Pancreas (tissue), 10 donors: Measurements from ENCODE around the gene SUCO. TPM values are rescaled to one million over a fixed set of nuclear protein-coding genes. Genes with fewer than 3 reads are reported as not detected.
"Not testable (repeated sequence)": the region's sequence is repeated elsewhere in the genome, so short reads cannot be mapped to it uniquely, and the experiment has no call there.

Experiments
- ATAC-seq, 4 donors: fragments of 200-7000 bp; cut with Tn5 transposase; one replicate each; pipeline versions ENCODE4 v1.8.0 to v1.9.1; 2020; ENCODE audit warnings: mild to moderate bottlenecking in 4 of 4, moderate library complexity in 4 of 4
- DNase-seq, 6 donors: peaks; one replicate each; pipeline ENCODE4 v3.0.0-alpha.2; 2020
- FAIRE-seq: peaks from 2 replicates; lab custom pipeline; 2012; peaks lifted over from hg19 to GRCh38; lab: Jason Lieb, UNC
- H3K27ac ChIP-seq, 4 donors: fragments of 200-600 bp; sonication (generic); 1 replicate in 3 of 4; 2 replicates in 1 of 4; pipeline versions ENCODE4 v1.5.0 to v1.8.0; 2020
- H3K27me3 ChIP-seq, 4 donors: fragments of 200-600 bp; one replicate each; pipeline ENCODE4 v1.8.0; 2021
- H3K36me3 ChIP-seq, 3 donors: fragments of 200-600 bp; sonication (generic) in 1 of 3; one replicate each; pipeline versions ENCODE4 v1.5.0 to v1.8.0; 2020 to 2021
- H3K4me1 ChIP-seq, 3 donors: fragments of 200-600 bp; one replicate each; pipeline ENCODE4 v1.8.0; 2021
- H3K4me3 ChIP-seq, 4 donors: fragments of 200-600 bp; sonication (generic) in 2 of 4; one replicate each; pipeline versions ENCODE4 v1.5.0 to v1.8.0; 2020 to 2021
- H3K9me3 ChIP-seq, 4 donors: fragments of 200-600 bp; one replicate each; pipeline ENCODE4 v1.8.0; 2021
- CTCF ChIP-seq, 4 donors: fragments of 200-600 bp; sonication (generic) in 3 of 4; IDR thresholded peaks; one replicate each; pipeline versions ENCODE4 v1.5.0 to v1.8.0; 2021; ENCODE audit warnings: antibody characterized with exemption in 4 of 4
- WGBS, 2 donors: extraction: QIAGEN DNeasy Blood & Tissue Kit; methylation state at CpG; one replicate each; pipeline ENCODE4 v1.1.7; 2013; 5-methylcytosine and 5-hydroxymethylcytosine counted together
- intact Hi-C, 3 donors: fragments of 100-400 bp; cut with DNase I; formaldehyde crosslinking; loops; one replicate each; pipeline versions ENCODE4 v1.11.1 to v1.14.2; 2022
- polyA plus RNA-seq, 2 donors: library from polyadenylated mRNA; stranded (reverse); fragments of 200-250 nt; gene quantifications; one replicate each; pipeline ENCODE4 v1.2.3, GENCODE V29; 2013
- total RNA-seq, 6 donors: library from RNA; stranded (reverse); fragmentation: NEBNext Ultra II Directional in 4 of 6; extraction: Animal tissue kit (Norgen Biotek cat#: 25700) in 4 of 6; gene quantifications; one replicate each; pipeline versions ENCODE4 v1.2.1 to v1.2.4, GENCODE V29; 2021 to 2023
- donor health status: healthy with polysubstance abuse.
- donor health status: DM: no; HTN: no; CAD: no; lungs with moderate emphysema.
- donor health status: DM: no; HTN: no; CAD: no.
- donor health status: control.
- donor health status: control.
- donor health status: Bipolar disorder and iron deficiency.
- donor health status: DM: yes; HTN: yes; CAD: no.
- donor health status: DM: no; HTN: no; CAD: no.
- donor health status: DM: no; HTN: no; CAD: no.
- donor health status: DM: yes; HTN: yes; CAD: no.

SUCO gene
- total and polyA plus RNA-seq, 8 donors: 16.6 to 79.8 (median 31.5) TPM

- no peak for ATAC-seq
- Histone ChIP-seq H3K9me3 (no peaks in the 10 kb centered on the region), H3K36me3 (no peaks in the 10 kb centered on the region), H3K4me1 (peaks cover 0 to 13% (median 8%) of the 10 kb centered on the region in 3 donors), H3K27me3 (no peaks in the 10 kb centered on the region), H3K27ac (no peak overlapping the region), H3K4me3 (no peak overlapping the region)
- TF ChIP-seq CTCF (IDR thresholded peaks at IDR 0.05): no peak
- no peak for DNase-seq
- no peak for FAIRE-seq
- WGBS, 2 donors: 95 to 100% methylated on average over 2 of the region's 2 CpGs
- intact Hi-C loops: no loop called here
These were observed 38.8 kb upstream of the SUCO start for GRCh38 chr1:172494166-172494565.

- FAIRE-seq, intact Hi-C loops, ATAC-seq, DNase-seq, H3K27me3 ChIP-seq, H3K4me3 ChIP-seq, H3K9me3 ChIP-seq, H3K27ac ChIP-seq, H3K36me3 ChIP-seq: not testable (repeated sequence)
- 71 to 76% methylated on average over 5 of the region's 5 CpGs for WGBS, 2 donors
- peaks cover 6 to 28% (median 8%) of the 10 kb centered on the region in 3 donors for H3K4me1 ChIP-seq
These were observed 36.8 kb upstream of the SUCO start for GRCh38 chr1:172496127-172496526.

GRCh38 chr1:172496678-172497077, 36.3 kb upstream of the SUCO start:
- intact Hi-C loops: no loop called here
- no peaks in the 10 kb centered on the region for H3K27me3 ChIP-seq
- 8 to 17% methylated on average over 1 of the region's 1 CpG for WGBS, 2 donors
- H3K27ac ChIP-seq: no peak overlapping the region
- no peaks in the 10 kb centered on the region for H3K9me3 ChIP-seq
- FAIRE-seq (no peak), DNase-seq (no peak), ATAC-seq (peak in 1 of 4 donors; percentile 11)
- H3K4me1 ChIP-seq: peaks cover 6 to 28% (median 8%) of the 10 kb centered on the region in 3 donors
- H3K4me3 ChIP-seq: no peak overlapping the region
- TF ChIP-seq CTCF (IDR thresholded peaks at IDR 0.05): no peak
- H3K36me3 ChIP-seq: no peaks in the 10 kb centered on the region

DNA sequence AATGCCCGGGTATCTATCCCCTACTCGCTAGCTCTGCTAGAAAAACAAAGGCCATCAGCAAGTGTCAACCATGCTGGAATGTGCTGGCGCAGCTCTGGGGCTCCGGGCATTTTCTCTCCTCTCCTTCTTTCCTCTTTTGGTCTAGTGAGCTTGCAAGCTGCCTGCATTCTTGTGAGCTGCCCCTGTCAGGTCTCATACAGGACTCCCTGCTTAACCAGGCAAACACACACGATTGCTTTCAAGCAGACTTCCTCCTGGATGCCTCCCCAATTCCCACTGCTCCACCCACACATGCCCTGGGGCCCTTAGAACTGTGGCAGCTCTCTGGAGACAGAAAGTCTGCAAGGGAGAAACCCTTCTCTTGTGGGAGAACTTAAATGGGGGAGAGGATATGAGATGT, 35.7 kb upstream of the SUCO start:
- Histone ChIP-seq H3K4me3 (no peak overlapping the region), H3K36me3 (no peaks in the 10 kb centered on the region), H3K9me3 (no peaks in the 10 kb centered on the region), H3K27ac (peak overlapping the region in 1 of 4 donors; percentile 23), H3K4me1 (peaks cover 6 to 28% (median 8%) of the 10 kb centered on the region in 3 donors), H3K27me3 (no peaks in the 10 kb centered on the region)
- ATAC-seq: peak in 3 of 4 donors; percentile 13 to 42 (median 40)
- 9 to 19% methylated on average over 5 of the region's 5 CpGs for WGBS, 2 donors
- TF ChIP-seq CTCF (IDR thresholded peaks at IDR 0.05): no peak
- no peak for FAIRE-seq
- intact Hi-C loops: no loop called here
- DNase-seq: peak in 1 of 6 donors; percentile 9

- Histone ChIP-seq H3K27ac (peak overlapping the region in 1 of 4 donors; percentile 48), H3K4me3 (no peak overlapping the region), H3K9me3 (no peaks in the 10 kb centered on the region), H3K36me3 (no peaks in the 10 kb centered on the region), H3K27me3 (no peaks in the 10 kb centered on the region), H3K4me1 (peaks cover 6 to 28% (median 8%) of the 10 kb centered on the region in 3 donors)
- WGBS, 2 donors: 62 to 71% methylated on average over 2 of the region's 2 CpGs
- peak in 2 of 4 donors; percentile 19 to 45 for ATAC-seq
- no peak for DNase-seq
- no peak for FAIRE-seq
- intact Hi-C loops: no loop called here
- no peak for TF ChIP-seq CTCF (IDR thresholded peaks at IDR 0.05)
These were observed 34.1 kb upstream of the SUCO start for GRCh38 chr1:172498857-172499256.
